Measurements from ENCODE around the gene GLA.

DNA sequence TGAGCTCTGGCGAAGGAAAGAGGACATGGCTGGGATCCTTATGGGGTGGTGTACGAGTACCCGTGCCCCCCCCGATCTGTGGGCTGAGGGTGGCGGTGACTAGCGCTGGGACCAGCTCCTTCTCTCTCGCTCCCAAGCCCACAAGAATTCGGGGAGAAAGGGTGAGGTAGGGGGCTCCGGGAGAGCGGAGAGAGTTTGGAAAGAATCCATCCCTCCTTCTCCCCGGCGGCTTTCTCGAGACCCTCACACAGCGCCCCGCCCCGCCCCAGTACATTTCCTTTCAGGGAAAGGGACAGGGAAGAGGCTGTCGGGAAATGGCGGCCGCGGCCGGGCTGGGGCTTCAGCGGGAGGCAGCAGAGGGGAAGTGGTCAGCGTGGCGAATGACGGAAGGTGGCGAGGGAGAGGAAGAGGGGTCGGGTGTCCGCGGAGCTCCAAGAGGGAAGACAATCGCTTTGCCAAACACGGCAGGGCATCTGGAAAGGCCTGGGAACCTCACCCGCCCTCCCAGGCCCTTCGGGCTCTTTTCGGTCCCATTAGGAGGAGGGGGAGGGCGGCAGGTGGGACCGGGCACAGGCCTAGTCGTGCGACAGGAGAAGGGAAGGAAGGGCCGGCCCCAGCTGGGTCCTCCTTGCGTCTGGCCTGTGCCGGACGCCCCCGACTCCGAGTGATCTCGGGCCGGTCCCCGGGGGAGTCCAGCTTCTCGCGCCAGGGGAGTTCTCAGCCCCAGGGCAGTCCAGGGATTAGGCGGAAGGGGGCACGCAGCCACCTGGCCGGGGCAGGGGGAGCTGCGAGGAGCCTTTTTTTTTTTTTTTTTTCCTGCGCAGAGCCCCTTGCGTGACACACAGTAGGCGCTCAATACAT lies 10.5 kb upstream of the GLA start:
- TF ChIP-seq CHD1 (IDR thresholded peaks at IDR 0.05; ENCODE audit: low read depth, low read length) (no peak), RAD21 (IDR thresholded peaks at IDR 0.05 in 1 of 2, conservative IDR thresholded peaks at IDR 0.05 in 1 of 2; ENCODE audit: low read depth in 2 of 2, low read length in 2 of 2) (no peak), POLR2AphosphoS5 (IDR thresholded peaks at IDR 0.05; ENCODE audit: low read depth, low read length) (peak; percentile 54; the same call in 1 of the 2 replicates), YY1 (IDR thresholded peaks at IDR 0.05; ENCODE audit: low read depth, low read length) (peak; percentile 87)
- TF ChIP-seq, protein P1, sequence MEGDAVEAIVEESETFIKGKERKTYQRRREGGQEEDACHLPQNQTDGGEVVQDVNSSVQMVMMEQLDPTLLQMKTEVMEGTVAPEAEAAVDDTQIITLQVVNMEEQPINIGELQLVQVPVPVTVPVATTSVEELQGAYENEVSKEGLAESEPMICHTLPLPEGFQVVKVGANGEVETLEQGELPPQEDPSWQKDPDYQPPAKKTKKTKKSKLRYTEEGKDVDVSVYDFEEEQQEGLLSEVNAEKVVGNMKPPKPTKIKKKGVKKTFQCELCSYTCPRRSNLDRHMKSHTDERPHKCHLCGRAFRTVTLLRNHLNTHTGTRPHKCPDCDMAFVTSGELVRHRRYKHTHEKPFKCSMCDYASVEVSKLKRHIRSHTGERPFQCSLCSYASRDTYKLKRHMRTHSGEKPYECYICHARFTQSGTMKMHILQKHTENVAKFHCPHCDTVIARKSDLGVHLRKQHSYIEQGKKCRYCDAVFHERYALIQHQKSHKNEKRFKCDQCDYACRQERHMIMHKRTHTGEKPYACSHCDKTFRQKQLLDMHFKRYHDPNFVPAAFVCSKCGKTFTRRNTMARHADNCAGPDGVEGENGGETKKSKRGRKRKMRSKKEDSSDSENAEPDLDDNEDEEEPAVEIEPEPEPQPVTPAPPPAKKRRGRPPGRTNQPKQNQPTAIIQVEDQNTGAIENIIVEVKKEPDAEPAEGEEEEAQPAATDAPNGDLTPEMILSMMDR (IDR thresholded peaks at IDR 0.05; ENCODE audit: control extremely low read depth in 1 of 3, insufficient read depth in 1 of 3, low read depth in 1 of 3, low read length in 3 of 3): no peak
